ENCODE data around the gene SLC25A22. TPM values are rescaled to one million over a fixed set of nuclear protein-coding genes. Genes with fewer than 3 reads are reported as not detected.

Gene SLC25A22
- total RNA-seq, 2 experiments from 2014 or later: 33.3 to 36.7 TPM

GRCh38 chr11:804599-804964 lies 6.5 kb upstream of the SLC25A22 start:
- Mint-ChIP-seq H3K4me1 (ENCODE audit: low read depth) (peaks cover 6% of the 10 kb centered on the region), H3K9me3 (no peaks in the 10 kb centered on the region), H3K36me3 (ENCODE audit: low read depth) (peaks cover 4% of the 10 kb centered on the region), H3K27ac (peak overlapping the region; percentile 81), H3K4me3 (peak overlapping the region; percentile 79), H3K27me3 (no peaks in the 10 kb centered on the region)
- ATAC-seq: no peak
- TF ChIP-seq CTCF (IDR thresholded peaks at IDR 0.05): no peak
- intact Hi-C loops (cut with micrococcal nuclease): no loop called here
- ChIA-PET POLR2A (interaction anchor here (0.6 to 3.5 kb wide), 6 partner anchors 8 to 361 kb away, joined by 3 to 22 read pairs (median 4); partner anchors contain the start of gene PNPLA2), CTCF (interaction anchor here (1.0 kb wide), 1 partner anchor 21 kb away, joined by 4 read pairs; no protein-coding TSS in a partner anchor)
- no peak for DNase-seq

GRCh38 chr11:803770-804598 lies 5.9 kb upstream of the SLC25A22 start:
- TF ChIP-seq CTCF (IDR thresholded peaks at IDR 0.05): no peak
- H3K36me3 Mint-ChIP-seq (ENCODE audit: low read depth): peaks cover 4% of the 10 kb centered on the region
- DNase-seq: no peak
- ChIA-PET CTCF (interaction anchor here (1.0 kb wide), 1 partner anchor 20 kb away, joined by 4 read pairs; no protein-coding TSS in a partner anchor), POLR2A (interaction anchor here (0.6 to 3.5 kb wide), 8 partner anchors 8 to 360 kb away, joined by 3 to 22 read pairs (median 3); partner anchors contain the start of gene PNPLA2)
- peaks cover 6% of the 10 kb centered on the region for H3K4me1 Mint-ChIP-seq (ENCODE audit: low read depth)
- intact Hi-C loops (cut with micrococcal nuclease): no loop called here
- no peak for ATAC-seq
- H3K27ac Mint-ChIP-seq: peak overlapping the region; percentile 81
- no peaks in the 10 kb centered on the region for H3K9me3 Mint-ChIP-seq
- H3K4me3 Mint-ChIP-seq: peak overlapping the region; percentile 79
- no peaks in the 10 kb centered on the region for H3K27me3 Mint-ChIP-seq

- Mint-ChIP-seq H3K27ac (no peak overlapping the region), H3K4me1 (ENCODE audit: low read depth) (peaks cover 3% of the 10 kb centered on the region), H3K36me3 (ENCODE audit: low read depth) (peaks cover 4% of the 10 kb centered on the region), H3K4me3 (peak overlapping the region; percentile 79), H3K27me3 (no peaks in the 10 kb centered on the region), H3K9me3 (no peaks in the 10 kb centered on the region)
- DNase-seq (no peak), ATAC-seq (no peak)
- intact Hi-C loops (cut with micrococcal nuclease): no loop called here
- no peak for TF ChIP-seq CTCF (IDR thresholded peaks at IDR 0.05)
- ChIA-PET CTCF (no interaction called here), POLR2A (interaction anchor here (1.0 to 3.5 kb wide), 4 partner anchors 9 to 15 kb away, joined by 3 to 22 read pairs (median 3); partner anchors contain the start of gene PNPLA2)
Measured at GRCh38 chr11:803467-803742, 5.3 kb upstream of the SLC25A22 start.

GRCh38 chr11:802693-803466 lies 4.8 kb upstream of the SLC25A22 start:
- DNase-seq (no peak), ATAC-seq (no peak)
- Mint-ChIP-seq H3K4me1 (ENCODE audit: low read depth) (peaks cover 2% of the 10 kb centered on the region), H3K4me3 (peak overlapping the region; percentile 38), H3K27me3 (no peaks in the 10 kb centered on the region), H3K9me3 (no peaks in the 10 kb centered on the region), H3K27ac (no peak overlapping the region), H3K36me3 (ENCODE audit: low read depth) (peaks cover 3% of the 10 kb centered on the region)
- ChIA-PET POLR2A (interaction anchor here (1.0 to 3.5 kb wide), 3 partner anchors 9 to 16 kb away, joined by 3 to 22 read pairs (median 3); partner anchors contain the start of gene PNPLA2), CTCF (no interaction called here)
- intact Hi-C loops (cut with micrococcal nuclease): no loop called here
- TF ChIP-seq CTCF (IDR thresholded peaks at IDR 0.05): no peak

Data from activated CD8-positive, alpha-beta T cell treated with anti-CD3 and anti-CD28 coated beads for 36 hours (primary cell).